SK-N-SH (cell line): ENCODE data around the gene MEF2C. TPM values are rescaled to one million over a fixed set of nuclear protein-coding genes. Genes with fewer than 3 reads are reported as not detected.

Experiments
- CTCF ChIA-PET: fragments of 300-600, 350-600 bp; formaldehyde crosslinking; extraction: SDS; loops from one replicate; lab custom pipeline; 2021; lab: Yijun Ruan, JAX
- POLR2A ChIA-PET: fragments of 350-600 bp; sonication (Branson Sonifier 250); formaldehyde crosslinking; extraction: SDS; loops from one replicate; lab custom pipeline; 2020; ENCODE audit warnings: antibody characterized with exemption, inconsistent platforms; lab: Yijun Ruan, JAX
- DNase-seq: peaks from one replicate; pipeline ENCODE4 v3.0.0; 2012
- H2AFZ ChIP-seq: fragments of 200-600 bp; sonication (generic); 2 replicates; pipeline ENCODE4 v1.8.1; 2016; ENCODE audit warnings: antibody characterized with exemption, mild to moderate bottlenecking, low read depth
- H3F3A ChIP-seq: fragments of 200-600 bp; sonication (generic); replicated peaks from 2 replicates; pipeline ENCODE3; 2016; ENCODE audit warnings: antibody characterized with exemption, mild to moderate bottlenecking; ENCODE audit not compliant: insufficient read depth
- H3K27ac ChIP-seq, 2 experiments: fragments of 200-500 bp in 1 of 2; fragments of 200-600 bp in 1 of 2; sonication (Bioruptor generic) in 1 of 2; sonication (generic), shearing (Covaris generic) in 1 of 2; 2 replicates each; pipeline versions ENCODE4 v1.5.1 to v1.6.1; 2014 to 2016; ENCODE audit warnings: low read depth in 2 of 2, inconsistent platforms in 1 of 2, low read length in 1 of 2, mild to moderate bottlenecking in 1 of 2, mixed read lengths in 1 of 2
- H3K27me3 ChIP-seq: fragments of 200-600 bp; sonication (generic), shearing (Covaris generic); 2 replicates; pipeline ENCODE4 v1.6.1; 2016; ENCODE audit warnings: mixed run types; ENCODE audit not compliant: insufficient read depth
- H3K36me3 ChIP-seq, 2 experiments: fragments of 200-500 bp in 1 of 2; fragments of 200-600 bp in 1 of 2; sonication (Bioruptor generic) in 1 of 2; sonication (generic) in 1 of 2; replicated peaks in 1 of 2; 2 replicates each; pipeline versions ENCODE3 to v1.5.1; 2014 to 2016; ENCODE audit warnings: low read length in 1 of 2, mild to moderate bottlenecking in 1 of 2; ENCODE audit not compliant: insufficient read depth in 2 of 2, control insufficient read depth in 1 of 2
- H3K4me1 ChIP-seq, 2 experiments: fragments of 200-500 bp in 1 of 2; fragments of 200-600 bp in 1 of 2; sonication (Bioruptor generic) in 1 of 2; sonication (generic), shearing (Covaris generic) in 1 of 2; 2 replicates each; pipeline versions ENCODE4 v1.5.1 to v1.6.1; 2014 to 2016; ENCODE audit warnings: low read depth in 1 of 2, low read length in 1 of 2, mixed run types in 1 of 2; ENCODE audit not compliant: insufficient read depth in 2 of 2, control insufficient read depth in 1 of 2
- H3K4me2 ChIP-seq: fragments of 200-600 bp; sonication (generic), shearing (Covaris generic); 2 replicates; pipeline ENCODE4 v1.6.1; 2017; ENCODE audit warnings: mixed run types
- H3K4me3 ChIP-seq, 2 experiments: fragments of 200-500 bp in 1 of 2; fragments of 200-600 bp in 1 of 2; sonication (Bioruptor generic) in 1 of 2; sonication (generic), shearing (Covaris generic) in 1 of 2; 2 replicates each; pipeline versions ENCODE4 v1.5.1 to v1.8.1; 2014 to 2016; ENCODE audit warnings: low read depth in 2 of 2, inconsistent platforms in 1 of 2, low read length in 1 of 2, mild to moderate bottlenecking in 1 of 2, mixed read lengths in 1 of 2, moderate library complexity in 1 of 2
- H3K79me2 ChIP-seq: fragments of 200-600 bp; sonication (generic); 2 replicates; pipeline ENCODE4 v1.8.1; 2017; ENCODE audit warnings: mild to moderate bottlenecking; ENCODE audit not compliant: insufficient read depth
- H3K9ac ChIP-seq: fragments of 200-600 bp; sonication (generic); 2 replicates; pipeline ENCODE4 v1.6.1; 2017; ENCODE audit warnings: mixed run types
- H3K9me2 ChIP-seq: fragments of 200-600 bp; sonication (generic); 2 replicates; pipeline ENCODE4 v1.6.1; 2017; ENCODE audit warnings: mixed run types
- H3K9me3 ChIP-seq: fragments of 200-600 bp; sonication (generic); 2 replicates; pipeline ENCODE4 v1.6.1; 2017; ENCODE audit warnings: mixed run types, mild to moderate bottlenecking, moderate library complexity
- H4K20me1 ChIP-seq: fragments of 200-600 bp; sonication (generic); 2 replicates; pipeline ENCODE4 v1.6.1; 2017; ENCODE audit warnings: mild to moderate bottlenecking, mixed run types; ENCODE audit not compliant: insufficient read depth
- CHD2 ChIP-seq: fragments of 150-350 bp; IDR thresholded peaks from 2 replicates; pipeline ENCODE4 v1.6.1; 2018; ENCODE audit warnings: low read length; ENCODE audit not compliant: partially characterized antibody
- EP300 ChIP-seq, 2 experiments: IDR thresholded peaks; 2 replicates each; pipeline versions ENCODE4 v1.4.0 to v1.6.1; 2012; ENCODE audit warnings: borderline replicate concordance in 1 of 2, low read depth in 1 of 2, low read length in 1 of 2
- FOXM1 ChIP-seq: IDR thresholded peaks from 2 replicates; pipeline ENCODE4 v1.4.0; 2012; ENCODE audit warnings: low read depth, mild to moderate bottlenecking
- GABPA ChIP-seq: IDR thresholded peaks from 2 replicates; pipeline ENCODE4 v1.4.0; 2012; ENCODE audit warnings: low read depth, mild to moderate bottlenecking
- GATA2 ChIP-seq: sonication (generic); formaldehyde crosslinking; IDR thresholded peaks from 2 replicates; pipeline ENCODE4 v1.5.0; 2020; ENCODE audit warnings: mild to moderate bottlenecking, missing genetic modification reagents
- JUND ChIP-seq: IDR thresholded peaks from 2 replicates; pipeline ENCODE4 v1.4.0; 2012
- MEF2A ChIP-seq: IDR thresholded peaks from 2 replicates; pipeline ENCODE4 v1.4.0; 2012; ENCODE audit warnings: low read depth, borderline replicate concordance
- NFIC ChIP-seq: IDR thresholded peaks from 2 replicates; pipeline ENCODE4 v1.4.0; 2012; ENCODE audit warnings: borderline replicate concordance
- PBX3 ChIP-seq: IDR thresholded peaks from 2 replicates; pipeline ENCODE4; 2012
- POLR2AphosphoS5 ChIP-seq: IDR thresholded peaks from 2 replicates; pipeline ENCODE4 v1.6.1; 2012; ENCODE audit warnings: low read depth, low read length
- RAD21 ChIP-seq: IDR thresholded peaks from 2 replicates; pipeline ENCODE4 v1.6.1; 2012; ENCODE audit warnings: mild to moderate bottlenecking, low read length
- SMC3 ChIP-seq: IDR thresholded peaks from 2 replicates; pipeline ENCODE4 v1.6.1; 2012; ENCODE audit warnings: low read depth, low read length, improper control_type of control experiment
- TAF1 ChIP-seq: IDR thresholded peaks from 2 replicates; pipeline ENCODE4 v1.6.1; 2012; ENCODE audit warnings: low read depth, mild to moderate bottlenecking, low read length, moderate library complexity, borderline replicate concordance
- ZBTB33 ChIP-seq: IDR thresholded peaks from 2 replicates; pipeline ENCODE4 v1.4.0; 2012; ENCODE audit warnings: low read depth, borderline replicate concordance
- WGBS: methylation state at CpG from one replicate; pipeline ENCODE4 v1.1.6; 2017; ENCODE audit warnings: low lambda C conversion rate; 5-methylcytosine and 5-hydroxymethylcytosine counted together
- polyA plus RNA-seq, 3 experiments: library from polyadenylated mRNA; depleted of rRNA; stranded (reverse); fragments of >200 nt; gene quantifications; 2 replicates each; pipeline ENCODE4 v1.2.3, GENCODE V29; 2012

Gene MEF2C
- polyA plus RNA-seq, 1 of the 3 experiments (the other 2 are of a cell fraction) = 1.2 TPM

DNA sequence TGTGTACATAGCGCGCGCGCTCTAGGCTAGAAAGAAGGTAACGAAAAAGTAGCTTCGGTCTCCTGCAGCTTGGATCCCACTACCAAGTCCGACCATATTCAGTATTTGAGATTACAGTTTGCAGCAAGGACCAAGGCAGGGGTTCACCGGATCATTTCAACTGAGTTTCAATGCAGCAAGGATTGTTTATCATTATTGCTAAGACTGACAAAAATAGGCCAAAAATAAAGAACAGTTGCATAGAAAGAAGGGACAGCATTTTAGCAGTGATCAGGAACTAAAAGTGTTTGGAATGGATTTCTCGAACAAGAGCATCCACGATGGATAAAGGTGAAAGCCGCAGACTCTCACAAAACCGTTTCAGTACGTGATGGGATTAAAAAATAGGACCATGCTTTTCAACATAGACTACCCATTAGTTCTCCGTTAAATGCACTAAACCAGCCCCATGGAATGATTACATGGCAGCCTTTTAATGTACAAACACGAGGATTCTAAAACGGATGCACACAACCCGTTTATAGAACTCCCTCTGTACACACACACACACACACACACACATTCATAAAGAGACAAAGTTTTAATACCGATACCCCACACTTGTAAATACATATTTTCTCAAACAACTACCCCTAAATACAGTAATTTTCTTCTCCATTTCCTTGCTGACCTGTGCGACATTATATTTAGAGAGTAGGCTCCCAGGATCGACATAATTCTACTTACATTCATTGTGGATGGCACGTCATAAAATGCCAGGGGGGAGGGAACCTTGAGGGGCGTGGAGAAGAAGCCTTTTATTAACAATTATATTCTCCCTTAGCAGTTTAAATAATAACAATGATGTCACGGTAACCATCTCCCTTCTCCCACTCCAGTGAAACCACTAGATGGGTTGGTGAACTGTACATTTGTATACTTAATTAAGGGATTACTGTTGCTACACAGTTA, 197.1 kb downstream of the MEF2C start:
- ChIA-PET CTCF (interaction anchor here (0.8 to 6.5 kb wide), 5 partner anchors 10 to 906 kb away, joined by 3 to 83 read pairs (median 8); no protein-coding TSS in a partner anchor), POLR2A (no interaction called here)
- H3K27me3 ChIP-seq = peaks cover 94% of the 10 kb centered on the region
- no peak overlapping the region for H3K4me3 ChIP-seq
- no peaks in the 10 kb centered on the region for H4K20me1 ChIP-seq
- no peak for DNase-seq
- no peaks in the 10 kb centered on the region for H3K9me2 ChIP-seq
- no peaks in the 10 kb centered on the region for H3K79me2 ChIP-seq
- no peaks in the 10 kb centered on the region for H3K36me3 ChIP-seq
- no peak overlapping the region for H3K27ac ChIP-seq
- no peaks in the 10 kb centered on the region for H3F3A ChIP-seq
- WGBS = 37% methylated on average over 22 of the region's 23 CpGs
- no peak overlapping the region for H3K9ac ChIP-seq
- H3K4me2 ChIP-seq = no peak overlapping the region
- H3K4me1 ChIP-seq = peaks cover 0 to 9% of the 10 kb centered on the region in 2 experiments; a peak in 1 of 4 replicates
- no peak overlapping the region for H2AFZ ChIP-seq
- TF ChIP-seq RAD21 (no peak), SMC3 (no peak), PBX3 (no peak), CHD2 (no peak), EP300 (IDR thresholded peaks at IDR 0.05; ENCODE audit: borderline replicate concordance in 1 of 2, low read depth in 1 of 2, low read length in 1 of 2) (no peak), ZBTB33 (no peak), TAF1 (no peak), NFIC (no peak), POLR2AphosphoS5 (no peak), JUND (no peak), FOXM1 (no peak), GATA2 (no peak), GABPA (no peak), MEF2A (no peak)
- TF ChIP-seq, all 33 proteins: peak for 0
- no peaks in the 10 kb centered on the region for H3K9me3 ChIP-seq
